ENCODE data around the gene TBX10. TPM values are rescaled to one million over a fixed set of nuclear protein-coding genes. Genes with fewer than 3 reads are reported as not detected.

TBX10 gene
- total RNA-seq, 3 donors from 2014 or later (not counting 1 experiment from before 2014, with no cell fraction given): not detected

GRCh38 chr11:67616431-67617242, 22.9 kb downstream of the TBX10 start:
- no peak for ATAC-seq
- 50% methylated on average over 10 of the region's 11 CpGs for WGBS (ENCODE audit: insufficient coverage)

GRCh38 chr11:67615728-67616430, 23.7 kb downstream of the TBX10 start:
- no peak for TF ChIP-seq CTCF (IDR thresholded peaks at IDR 0.05)
- no peaks in the 10 kb centered on the region for H3K36me3 Mint-ChIP-seq
- Histone ChIP-seq H3K9me3 (ENCODE audit: control insufficient read depth, insufficient read depth, low read length) (no peaks in the 10 kb centered on the region), H3K4me3 (ENCODE audit: low read length) (peak overlapping the region; percentile 4), H3K27me3 (ENCODE audit: control insufficient read depth, insufficient read depth, low read length) (no peaks in the 10 kb centered on the region), H3K4me1 (ENCODE audit: control insufficient read depth, insufficient read depth, low read length) (peaks cover 49% of the 10 kb centered on the region), H3K36me3 (ENCODE audit: control insufficient read depth, insufficient read depth, low read length) (peaks cover 27% of the 10 kb centered on the region), H3K27ac (ENCODE audit: low read length) (peak overlapping the region; percentile 100)
- H3K4me3 Mint-ChIP-seq: peak overlapping the region; percentile 80
- DNase-seq: peak in 1 of 2 donors; percentile 52
- ATAC-seq: no peak
- WGBS (ENCODE audit: insufficient coverage): 42% methylated on average over 34 of the region's 34 CpGs
- intact Hi-C loops (cut with micrococcal nuclease): loop anchor here (2.0 to 10.0 kb wide), 3 partner anchors 13 to 111 kb away; partner anchors contain the start of genes CDK2AP2, GSTP1, NUDT8 and PITPNM1
- H3K27ac Mint-ChIP-seq: peak overlapping the region; percentile 96 to 99
- no peaks in the 10 kb centered on the region for H3K9me3 Mint-ChIP-seq
- peaks cover 15 to 46% of the 10 kb centered on the region in 2 donors for H3K4me1 Mint-ChIP-seq
- no peaks in the 10 kb centered on the region for H3K27me3 Mint-ChIP-seq (ENCODE audit: low read depth in 2 of 2)

More at GRCh38 chr11:67616431-67617242, 22.9 kb downstream of the TBX10 start:
- Mint-ChIP-seq H3K4me3 (peak overlapping the region; percentile 73), H3K36me3 (no peaks in the 10 kb centered on the region), H3K9me3 (no peaks in the 10 kb centered on the region), H3K27ac (peak overlapping the region; percentile 96 to 99), H3K27me3 (ENCODE audit: low read depth in 2 of 2) (no peaks in the 10 kb centered on the region), H3K4me1 (peaks cover 15 to 46% of the 10 kb centered on the region in 2 donors)
- Histone ChIP-seq H3K27me3 (ENCODE audit: control insufficient read depth, insufficient read depth, low read length) (no peaks in the 10 kb centered on the region), H3K36me3 (ENCODE audit: control insufficient read depth, insufficient read depth, low read length) (peaks cover 19% of the 10 kb centered on the region), H3K4me1 (ENCODE audit: control insufficient read depth, insufficient read depth, low read length) (peaks cover 49% of the 10 kb centered on the region), H3K27ac (ENCODE audit: low read length) (peak overlapping the region; percentile 100), H3K9me3 (ENCODE audit: control insufficient read depth, insufficient read depth, low read length) (no peaks in the 10 kb centered on the region), H3K4me3 (ENCODE audit: low read length) (no peak overlapping the region)
- TF ChIP-seq CTCF (IDR thresholded peaks at IDR 0.05): no peak
- intact Hi-C loops (cut with micrococcal nuclease): loop anchor here (10.0 kb wide), 1 partner anchor 112 kb away; the partner anchor contains the start of genes CDK2AP2 and PITPNM1
- DNase-seq: no peak

- Mint-ChIP-seq H3K36me3 (no peaks in the 10 kb centered on the region), H3K9me3 (no peaks in the 10 kb centered on the region), H3K27ac (peak overlapping the region; percentile 96 to 99), H3K27me3 (ENCODE audit: low read depth in 2 of 2) (no peaks in the 10 kb centered on the region), H3K4me3 (peak overlapping the region; percentile 82), H3K4me1 (peaks cover 15 to 46% of the 10 kb centered on the region in 2 donors)
- 90% methylated on average over 18 of the region's 18 CpGs for WGBS (ENCODE audit: insufficient coverage)
- no peaks in the 10 kb centered on the region for H3K9me3 ChIP-seq (ENCODE audit: control insufficient read depth, insufficient read depth, low read length)
- peak overlapping the region; percentile 44 for H3K4me3 ChIP-seq (ENCODE audit: low read length)
- peak in 1 of 2 donors; percentile 70 for DNase-seq
- H3K4me1 ChIP-seq (ENCODE audit: control insufficient read depth, insufficient read depth, low read length): peaks cover 49% of the 10 kb centered on the region
- intact Hi-C loops (cut with micrococcal nuclease): loop anchor here (2.0 to 10.0 kb wide), 3 partner anchors 14 to 110 kb away; partner anchors contain the start of genes CDK2AP2, GSTP1, NUDT8 and PITPNM1
- peaks cover 35% of the 10 kb centered on the region for H3K36me3 ChIP-seq (ENCODE audit: control insufficient read depth, insufficient read depth, low read length)
- no peaks in the 10 kb centered on the region for H3K27me3 ChIP-seq (ENCODE audit: control insufficient read depth, insufficient read depth, low read length)
- TF ChIP-seq CTCF (IDR thresholded peaks at IDR 0.05): peak; percentile 39
- H3K27ac ChIP-seq (ENCODE audit: low read length): peak overlapping the region; percentile 100
- ATAC-seq: peak in 1 of 3 donors; percentile 24
Observed at GRCh38 chr11:67614730-67615714, 24.5 kb downstream of the TBX10 start.

Data from natural killer cell (primary cell).